Fibroblast of peridontal ligament (primary cell): ENCODE data around the gene C1QTNF1.
"Not testable (repeated sequence)": the region's sequence is repeated elsewhere in the genome, so short reads cannot be mapped to it uniquely, and the experiment has no call there.

Experiments
- DNase-seq: peaks from one replicate; pipeline ENCODE4 v3.0.0-alpha.2; 2010; ENCODE audit errors: extremely low read depth

Gene C1QTNF1

DNA sequence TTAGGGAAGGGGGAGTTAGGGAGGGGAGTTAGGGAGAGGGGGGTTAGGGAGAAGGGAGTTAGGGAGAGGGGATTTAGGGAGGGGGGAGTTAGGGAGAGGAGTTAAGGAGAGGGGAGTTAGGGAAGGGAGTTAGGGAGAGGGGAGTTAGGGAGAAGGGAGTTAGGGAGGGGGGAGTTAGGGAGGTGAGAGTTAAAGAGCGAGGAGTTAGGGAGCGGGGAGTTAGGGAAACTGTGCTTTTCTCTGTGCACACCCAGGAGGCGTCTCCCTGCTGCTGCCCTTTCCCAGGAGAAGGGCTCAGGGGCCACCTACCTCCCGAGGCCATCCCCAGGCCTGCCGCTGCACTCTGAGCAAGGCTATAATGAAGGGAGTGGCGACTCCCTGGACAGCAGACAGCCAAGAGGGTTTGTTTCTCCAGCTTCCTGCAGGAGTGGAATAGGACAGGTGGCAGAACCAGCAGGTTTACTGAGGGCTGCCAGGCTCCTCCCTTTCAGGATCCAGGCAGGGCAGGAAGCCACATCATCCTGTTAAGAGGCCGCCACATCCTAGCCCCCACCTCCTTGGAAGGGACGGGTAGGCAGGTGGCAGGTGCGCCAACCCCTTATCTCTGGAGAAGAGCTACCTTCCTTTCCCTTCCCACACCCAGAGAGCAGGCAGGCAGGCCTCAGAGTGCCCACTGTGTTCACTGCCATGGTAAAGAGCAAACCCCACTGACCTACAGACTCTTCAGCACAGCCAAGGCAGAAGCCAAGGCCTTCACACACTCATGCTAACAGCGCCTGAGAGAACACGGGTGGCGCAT is 18.7 kb upstream of the C1QTNF1 start:
- no peak for DNase-seq

DNA sequence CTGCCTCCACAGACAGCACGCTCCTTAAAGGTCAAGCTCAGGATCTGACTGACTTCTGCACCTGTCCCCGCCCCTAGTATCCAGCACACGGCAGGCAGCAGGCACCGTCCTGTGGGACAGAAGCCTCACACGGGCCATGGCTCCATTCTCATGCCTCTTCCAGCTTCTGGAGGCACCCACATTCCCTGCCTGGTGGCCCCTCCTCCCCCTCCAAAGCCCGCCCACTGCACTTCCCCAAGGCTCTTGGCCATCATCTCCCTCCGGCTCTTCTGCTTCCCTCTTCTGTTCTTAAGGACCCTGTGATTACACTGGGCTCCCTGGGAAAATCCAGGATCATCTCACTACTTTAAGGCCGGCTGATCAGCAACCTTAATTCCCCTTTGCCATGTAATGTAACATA is 17.9 kb upstream of the C1QTNF1 start:
- DNase-seq, result no peak

DNA sequence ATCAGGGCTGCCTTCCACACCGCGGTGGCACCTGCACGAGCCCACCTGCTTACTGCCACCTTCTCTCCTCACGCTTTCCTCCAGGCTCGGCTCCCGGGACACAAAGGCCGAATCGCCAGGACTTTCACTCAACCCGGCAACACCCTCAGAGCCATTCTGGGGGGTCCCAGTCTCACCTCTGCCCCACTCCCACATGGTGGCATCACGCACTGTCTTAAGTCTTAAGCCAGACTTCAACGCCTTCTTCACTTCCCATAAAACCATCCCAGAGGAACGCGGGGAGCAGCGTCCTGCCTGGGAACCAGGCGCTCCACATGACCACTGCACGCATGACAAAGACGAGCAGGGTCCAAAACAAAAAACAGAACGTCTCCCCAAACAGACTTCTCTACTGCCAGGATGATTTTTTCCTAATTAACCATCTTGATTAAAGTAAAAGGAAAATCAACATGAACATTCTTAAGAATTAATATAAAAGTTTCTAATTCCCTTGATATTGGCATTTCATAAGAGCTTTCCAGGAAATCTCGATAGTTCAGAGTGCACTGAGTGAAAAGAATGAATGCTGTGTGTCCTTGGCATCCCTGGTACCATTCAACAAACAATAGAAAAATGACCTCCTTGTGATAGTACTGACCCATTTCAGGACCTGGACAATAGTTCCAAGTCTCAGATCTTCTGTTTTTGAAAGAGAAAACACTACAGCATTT is 17.0 kb upstream of the C1QTNF1 start:
- DNase-seq, result no peak

DNA sequence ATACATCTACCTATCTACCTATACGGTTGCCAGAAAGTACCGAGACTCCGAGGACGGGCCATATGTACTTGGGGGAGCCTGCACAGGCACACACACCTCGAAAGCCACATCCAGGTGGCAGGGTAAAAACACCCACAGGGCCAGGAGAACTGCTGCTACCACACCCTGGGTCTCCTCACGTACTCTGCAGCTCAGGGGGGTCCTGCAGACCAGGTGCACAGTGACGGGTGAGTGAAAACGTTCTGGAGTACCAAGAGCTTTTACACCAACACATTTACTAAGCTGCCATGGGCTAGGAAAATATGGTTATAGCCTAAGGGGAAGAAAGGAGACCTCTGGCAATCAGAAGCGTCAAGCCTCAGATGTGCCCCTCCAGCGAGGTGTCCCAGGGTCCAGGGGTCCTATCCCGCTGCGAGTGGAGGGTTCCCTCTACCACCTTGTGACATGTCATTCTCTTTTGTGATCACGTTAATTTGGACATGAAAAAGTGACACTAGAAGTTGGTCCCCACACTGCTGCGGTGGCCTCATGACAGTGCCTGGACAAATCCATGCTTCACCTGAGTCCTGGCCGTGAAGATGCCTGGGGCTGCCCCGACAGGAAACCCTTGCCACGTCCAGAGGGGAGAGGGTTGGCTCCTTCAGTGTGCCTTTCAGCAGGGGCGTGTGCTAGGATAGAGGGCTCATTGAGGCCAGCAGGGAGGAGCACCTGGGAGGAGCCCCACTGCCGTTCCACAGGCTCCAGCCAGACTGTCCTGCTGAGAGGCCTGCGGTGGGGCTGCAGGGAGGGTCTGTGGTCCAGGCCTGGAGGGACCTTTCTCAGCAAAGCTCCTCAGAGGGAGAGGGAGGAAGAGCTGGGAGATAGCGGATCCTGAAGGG is 16.2 kb upstream of the C1QTNF1 start:
- DNase-seq, result no peak

DNA sequence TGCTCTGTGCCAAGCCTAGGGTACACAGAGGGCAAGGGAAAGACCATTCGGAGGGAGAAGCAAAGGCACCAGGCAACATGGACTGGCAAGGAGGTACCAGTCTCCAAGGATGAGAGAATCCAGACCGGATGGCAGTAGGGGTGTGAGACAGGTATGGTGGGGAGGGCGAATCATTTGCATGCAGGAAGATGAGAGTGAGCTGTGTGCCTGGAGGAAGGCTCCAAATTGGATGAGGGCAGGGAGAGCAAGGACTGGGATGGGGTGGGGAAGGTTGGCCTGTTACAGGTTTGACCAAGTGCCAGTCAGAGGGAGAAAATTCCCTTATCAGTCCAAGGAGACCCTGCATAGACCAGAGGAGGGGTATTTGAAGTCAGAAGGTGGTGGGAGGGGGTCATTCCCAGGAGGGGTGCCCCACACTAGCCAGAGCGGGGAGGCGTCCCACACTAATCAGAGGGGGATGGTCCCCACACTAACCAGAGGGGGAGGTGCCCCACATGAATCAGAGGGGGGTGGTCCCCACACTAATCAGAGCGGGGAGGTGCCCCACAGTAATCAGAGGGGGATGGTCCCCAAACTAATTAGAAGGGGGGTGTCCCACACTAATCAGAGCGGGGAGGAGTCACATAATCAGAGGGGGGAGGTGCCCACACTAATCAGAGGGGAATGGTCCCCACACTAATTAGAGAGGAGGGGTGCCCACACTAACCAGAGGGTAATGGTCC is 15.1 kb upstream of the C1QTNF1 start:
- no peak for DNase-seq

DNA sequence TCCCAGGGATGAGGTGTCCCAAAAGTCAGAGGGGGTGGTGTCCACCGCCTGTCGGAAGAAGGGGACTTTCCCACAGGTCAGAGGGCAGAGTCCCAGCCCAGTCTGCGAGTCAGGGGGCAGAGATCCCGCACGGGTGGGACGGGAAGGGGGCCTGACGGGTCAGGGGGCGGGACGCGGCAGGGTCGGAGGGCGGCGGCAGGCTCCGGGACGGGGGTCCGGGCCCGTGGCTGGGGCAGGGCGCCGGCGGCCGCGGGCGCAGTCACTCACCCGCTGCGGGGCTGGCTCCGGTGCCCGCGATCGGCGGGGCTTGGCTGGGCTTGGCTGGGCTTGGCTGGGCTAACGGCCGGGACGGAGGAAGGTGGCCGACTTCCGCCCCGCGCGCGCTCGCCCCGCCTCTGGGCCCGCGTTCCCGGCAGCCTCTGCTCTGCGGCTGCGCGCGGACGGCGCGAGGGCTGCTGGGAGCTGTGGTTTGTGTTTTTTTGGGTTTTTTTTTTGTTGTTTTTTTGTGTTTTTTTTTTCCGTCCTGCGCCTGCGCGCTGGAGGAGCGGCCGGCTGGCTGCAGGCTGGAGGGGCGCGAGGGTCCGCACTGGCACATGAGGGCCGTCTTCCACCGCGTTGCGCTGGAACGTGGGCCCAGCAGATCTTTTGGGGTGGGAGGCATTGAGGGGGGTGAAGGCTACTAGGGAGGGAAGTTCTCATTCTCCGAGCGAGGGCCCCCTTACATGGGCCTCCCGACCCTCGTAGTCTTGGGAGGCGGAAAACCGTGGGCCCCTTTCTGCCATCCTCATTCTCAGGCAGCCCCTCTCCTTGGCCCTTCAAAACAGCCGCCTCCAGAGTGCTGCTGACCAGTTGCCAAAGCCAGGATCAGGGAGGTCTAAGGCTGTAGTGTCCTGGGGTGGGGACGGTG is 14.3 kb upstream of the C1QTNF1 start, which contains the start of gene CANT1:
CANT1 (minus strand) TSS at position 368 of the 907 bp plus-strand sequence. CDS start 12,142 bp downstream, outside the sequence.
- peak; percentile 80 for DNase-seq

DNA sequence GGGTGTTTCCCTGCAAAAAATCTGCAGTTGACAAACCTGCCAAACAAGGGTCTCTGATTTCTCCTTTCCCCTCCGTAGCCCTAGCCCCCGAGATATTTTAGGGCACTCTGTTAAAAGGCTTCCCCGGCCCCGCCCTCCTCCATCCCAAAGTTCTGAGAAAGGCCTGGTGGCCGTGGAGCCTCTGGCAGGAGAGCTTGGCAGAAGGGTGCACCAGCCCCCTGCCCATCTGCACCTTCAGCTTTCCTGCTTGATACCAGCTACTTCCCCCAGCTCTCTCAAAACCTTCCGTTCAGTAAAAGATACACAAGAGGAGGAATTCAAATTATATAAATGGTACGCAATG is 13.7 kb upstream of the C1QTNF1 start:
- no peak for DNase-seq

DNA sequence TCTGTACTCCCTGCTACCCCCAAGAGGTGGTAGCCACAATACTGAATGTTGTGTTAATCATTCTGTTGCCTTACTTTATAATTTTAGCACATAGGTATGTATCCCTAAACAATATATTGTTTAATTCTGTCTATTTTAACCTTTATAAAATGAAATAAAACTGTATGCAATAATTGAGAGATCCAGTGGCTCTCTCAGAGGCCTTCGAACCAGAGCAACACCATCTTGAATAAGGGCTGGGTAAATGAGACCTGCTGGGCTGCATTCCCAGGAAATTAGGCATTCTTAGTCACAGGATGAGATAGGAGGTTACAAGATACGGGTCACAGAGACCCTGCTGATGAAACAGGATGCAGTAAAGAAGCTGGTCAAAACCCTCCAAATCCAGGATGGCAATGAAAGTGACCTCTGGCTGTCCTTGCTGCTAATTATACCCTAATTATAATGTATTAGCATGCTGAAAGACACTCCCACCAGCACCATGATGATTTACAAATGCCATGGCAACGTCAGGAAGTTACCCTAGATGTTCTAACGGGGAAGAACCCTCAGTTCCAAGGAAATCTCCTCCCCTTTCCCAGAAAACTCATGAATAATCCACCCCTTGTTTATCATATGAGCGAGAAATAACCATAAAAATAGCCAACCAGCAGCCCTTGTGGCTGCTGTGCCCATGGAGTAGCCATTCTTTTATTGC is 12.4 kb upstream of the C1QTNF1 start:
- DNase-seq, result peak; percentile 65

DNA sequence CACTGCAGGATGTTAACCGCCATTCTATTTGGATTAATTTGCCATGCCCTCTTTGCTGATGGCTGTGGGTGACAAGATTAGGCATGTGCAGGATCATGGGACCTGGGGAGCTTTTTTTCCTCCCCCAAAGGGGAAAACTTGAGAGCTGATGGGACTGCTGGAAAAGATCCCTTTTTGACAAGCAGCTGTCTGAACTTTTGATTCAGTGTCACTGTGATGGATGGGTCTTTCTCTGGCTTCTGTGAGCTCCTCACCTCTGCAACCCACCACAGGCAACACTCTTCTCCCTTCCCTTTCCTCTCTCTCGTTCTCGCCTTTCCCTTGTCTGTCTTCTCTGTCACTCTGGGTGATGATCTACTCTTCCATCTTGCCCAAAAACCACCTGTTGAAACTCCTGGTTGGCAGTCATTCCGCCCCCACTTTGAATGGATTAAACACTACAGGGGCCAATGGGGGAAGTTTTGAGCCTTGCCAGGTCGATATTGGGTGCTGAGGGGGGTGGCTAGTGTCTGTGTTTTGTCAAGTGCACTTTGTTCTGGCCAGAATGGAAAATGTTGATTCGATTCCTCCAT is 11.3 kb upstream of the C1QTNF1 start:
- no peak for DNase-seq

DNA sequence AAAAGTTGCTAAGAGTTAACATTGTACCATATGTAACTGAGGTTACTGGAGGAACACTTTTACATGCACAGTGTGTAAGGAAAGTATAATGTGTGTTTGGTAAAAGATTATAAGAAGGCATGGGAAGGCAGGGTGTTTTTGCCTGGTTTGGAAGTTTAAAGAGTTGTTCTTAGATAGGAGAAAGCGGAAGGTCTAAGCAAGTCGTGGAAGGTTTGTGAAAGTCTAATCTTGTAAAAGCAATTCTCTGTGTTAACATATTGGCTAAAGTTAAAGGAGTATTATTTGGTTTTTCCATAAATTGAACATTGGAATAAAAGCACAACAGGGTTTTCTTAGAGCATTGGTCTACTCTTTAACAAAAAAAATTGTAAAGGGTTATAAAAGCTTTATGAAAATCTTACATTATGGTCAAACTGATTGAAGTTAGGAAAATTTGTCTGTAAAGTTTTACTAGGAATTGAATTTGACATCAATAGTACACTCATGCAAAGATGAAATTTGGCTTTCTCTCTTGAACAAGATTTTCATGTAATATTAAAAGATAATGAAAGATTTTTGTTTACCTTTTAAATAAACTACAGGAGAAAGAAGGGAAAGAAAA is 9.7 kb upstream of the C1QTNF1 start:
- no peak for DNase-seq

DNA sequence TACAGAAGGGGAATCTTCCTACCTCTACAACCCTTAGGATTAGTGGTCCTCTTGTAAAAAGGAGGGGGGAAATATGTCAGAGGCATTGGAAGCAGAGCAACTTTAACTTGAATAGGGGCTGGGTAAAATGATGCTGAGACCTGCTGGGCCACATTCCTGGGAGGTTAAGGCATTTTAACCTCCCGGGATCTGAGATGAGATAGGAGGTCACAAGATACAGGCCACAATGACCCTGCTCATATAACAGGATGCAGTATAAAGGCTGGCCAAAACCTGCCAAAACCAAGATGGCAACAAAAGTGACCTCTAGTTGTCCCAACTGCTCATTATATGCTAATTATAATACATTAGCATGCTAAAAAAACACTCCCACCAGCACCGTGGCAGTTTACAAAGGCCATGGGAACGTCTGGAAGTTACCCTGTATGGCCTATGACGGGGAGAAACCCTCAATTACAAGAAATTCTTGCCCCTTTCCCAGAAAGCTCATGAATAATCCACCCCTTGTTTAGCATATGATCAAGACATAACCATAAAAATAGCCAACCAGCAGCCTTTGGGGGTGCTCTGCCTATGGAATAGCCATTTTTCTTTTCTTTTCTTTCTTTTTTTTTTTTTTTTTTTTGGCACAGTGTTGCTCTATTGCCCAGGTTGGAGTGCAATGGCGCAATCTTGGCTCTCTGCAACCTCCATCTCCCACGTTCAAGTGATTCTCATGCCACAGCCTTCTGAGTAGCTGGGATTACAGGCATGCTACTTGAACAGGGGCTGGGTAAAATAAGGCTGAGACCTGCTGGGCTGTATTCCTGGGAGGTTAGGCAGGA is 6.2 kb upstream of the C1QTNF1 start:
- no peak for DNase-seq

DNA sequence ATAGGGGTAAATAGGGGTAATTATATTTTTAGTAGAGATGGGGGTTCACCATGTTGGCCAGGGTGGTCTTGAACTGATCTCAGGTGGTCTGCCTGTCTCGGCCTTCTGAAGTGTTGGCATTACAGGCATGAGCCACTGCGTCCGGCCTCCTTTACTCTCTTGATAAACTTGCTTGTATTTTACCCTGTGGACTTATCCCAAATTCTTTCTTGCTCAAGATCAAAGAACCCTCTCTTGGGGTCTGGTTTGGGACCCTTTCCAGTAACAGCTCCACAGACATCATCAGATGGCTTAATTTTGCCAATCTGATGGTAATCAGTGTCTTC is 5.6 kb upstream of the C1QTNF1 start:
- DNase-seq, result no peak

DNA sequence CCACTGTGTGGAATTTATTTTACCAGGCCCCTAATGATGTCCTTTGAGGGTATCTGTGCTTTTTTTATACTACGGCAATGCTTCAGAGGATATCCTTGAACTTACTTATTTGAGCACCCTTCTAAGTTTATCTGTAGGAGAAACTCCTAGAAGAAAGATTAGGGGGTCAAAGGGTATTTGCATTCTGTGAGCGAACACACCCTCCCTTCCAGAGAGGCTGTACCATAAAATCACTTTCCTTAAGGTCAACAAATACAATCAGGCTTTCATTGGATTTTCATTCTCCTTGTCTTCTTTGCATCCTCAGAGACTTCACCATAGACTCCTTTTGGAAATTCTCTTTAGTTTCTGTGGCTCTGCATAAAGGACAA is 4.7 kb upstream of the C1QTNF1 start:
- no peak for DNase-seq

DNA sequence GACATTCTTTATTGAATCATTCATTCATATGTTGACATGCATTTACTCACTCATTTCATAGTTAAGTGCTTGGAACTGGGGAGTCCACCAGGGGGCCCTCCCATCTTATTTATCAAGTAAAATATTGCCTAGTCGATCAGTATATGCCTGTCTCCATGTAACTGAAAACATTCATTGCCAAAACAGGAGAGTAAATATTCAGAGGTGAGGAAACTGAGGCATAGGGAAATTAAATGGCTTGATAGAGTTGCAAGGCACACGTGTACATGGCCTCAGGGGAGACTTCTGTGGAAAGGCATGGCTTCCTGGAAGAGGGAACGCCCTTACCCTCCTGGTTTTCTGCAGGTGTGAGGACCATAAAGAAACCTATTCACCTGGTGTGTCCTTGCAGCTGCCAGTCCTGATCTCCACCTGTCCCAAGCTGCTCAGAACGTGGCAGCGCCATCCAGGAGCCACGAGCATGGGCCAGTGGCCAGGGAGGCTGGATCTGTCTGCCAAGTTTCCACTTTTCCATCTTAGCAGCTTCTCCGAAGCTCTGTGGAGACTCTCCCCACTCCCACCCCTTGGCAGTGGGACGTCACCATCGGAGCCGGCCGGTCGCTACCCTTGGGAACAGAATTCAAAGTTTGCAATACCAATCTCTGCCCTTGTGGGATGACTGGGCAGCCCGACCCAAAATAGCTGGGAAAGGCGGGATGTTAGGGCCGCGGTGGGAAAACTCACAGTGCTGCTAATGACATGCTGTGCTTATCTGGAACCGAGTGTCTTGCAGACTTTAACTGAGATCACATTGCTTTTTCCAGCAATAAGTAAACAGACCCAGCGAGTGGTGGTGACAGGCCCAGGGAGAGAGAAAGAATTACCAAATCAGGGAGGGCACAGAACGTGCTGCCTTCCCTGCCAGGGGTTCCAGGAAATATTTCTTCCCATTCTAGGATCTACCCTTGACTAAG is 4.1 kb upstream of the C1QTNF1 start:
- DNase-seq, result peak; percentile 84

DNA sequence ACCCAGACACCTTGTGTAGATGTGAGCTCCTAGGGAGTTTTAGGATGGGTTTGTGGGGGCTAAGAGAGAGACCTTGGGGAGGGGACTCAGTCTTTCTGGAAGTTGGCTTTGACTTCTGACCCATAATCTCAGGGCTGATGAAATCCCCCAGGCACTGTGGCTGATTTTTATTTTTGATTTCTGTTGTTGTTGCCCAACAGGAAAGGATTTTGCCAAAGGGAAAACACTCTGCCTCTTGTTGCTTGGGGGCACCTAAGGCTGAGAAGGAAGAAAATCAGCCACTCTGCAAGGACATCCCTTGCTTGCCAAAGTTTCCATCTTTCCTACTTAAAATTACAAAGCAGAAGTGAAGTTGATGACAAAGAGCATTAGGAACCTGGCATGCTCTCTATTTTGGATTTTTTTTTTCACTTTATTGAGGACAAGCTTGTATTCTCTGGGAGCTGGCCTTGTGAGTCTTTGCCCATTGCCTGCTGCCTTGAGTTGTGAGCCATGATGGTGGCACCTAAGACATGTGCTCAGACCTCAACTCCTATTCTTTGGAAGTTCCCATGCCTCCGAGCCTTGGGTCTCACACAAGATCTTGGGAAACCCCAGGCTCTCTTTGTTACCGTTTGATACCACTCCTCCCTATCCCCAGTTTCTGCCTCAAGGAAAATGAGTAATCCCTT is 3.2 kb upstream of the C1QTNF1 start:
- peak; percentile 15 for DNase-seq

DNA sequence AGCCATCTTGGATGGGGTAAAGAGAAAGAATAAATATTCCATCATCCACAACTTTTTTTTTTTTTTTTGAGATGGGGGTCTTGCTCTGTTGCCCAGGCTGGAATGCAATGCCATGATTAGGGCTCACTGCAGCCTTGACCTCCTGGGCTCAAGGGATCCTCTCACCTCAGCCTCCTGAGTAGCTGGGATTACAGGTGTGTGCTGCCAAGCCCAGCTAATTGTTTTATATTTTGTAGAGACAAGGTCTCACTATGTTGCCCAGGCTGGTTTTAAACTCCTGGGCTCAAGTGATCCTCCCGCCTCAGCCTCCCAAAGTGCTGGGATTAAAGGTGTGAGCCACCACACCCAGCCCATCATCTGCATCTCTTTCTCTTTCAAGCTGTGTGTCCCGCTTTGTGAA is 2.0 kb upstream of the C1QTNF1 start:
- not testable (repeated sequence) for DNase-seq

DNA sequence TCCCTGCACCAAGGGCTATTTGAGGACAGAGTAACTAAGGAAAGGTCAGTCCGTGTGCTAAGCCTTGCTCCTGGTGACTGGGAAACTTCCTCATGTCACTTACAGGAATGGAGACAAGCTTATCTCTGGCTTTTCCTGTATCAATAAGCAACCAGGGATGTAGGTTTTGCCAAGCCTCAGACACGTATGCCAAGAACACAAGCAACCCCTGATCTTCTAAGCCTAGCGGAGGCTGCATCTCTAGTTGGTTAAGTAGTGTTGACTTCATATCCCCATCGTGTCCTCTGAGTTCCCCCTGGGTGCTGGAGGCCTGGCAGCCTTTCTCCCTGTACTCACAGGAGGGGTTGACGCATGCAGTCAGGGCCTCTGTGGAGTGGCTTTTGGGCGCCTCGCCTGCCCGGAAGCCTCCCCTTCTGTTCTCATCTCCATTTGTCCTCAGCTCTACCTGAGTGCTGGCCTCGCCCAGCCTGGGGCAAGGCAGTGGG is 1.4 kb upstream of the C1QTNF1 start:
- no peak for DNase-seq
